OCI-LY7 (cell line): ENCODE data around the gene TUG1. TPM values are rescaled to one million over a fixed set of nuclear protein-coding genes. Genes with fewer than 3 reads are reported as not detected.

Experiments
- BruUV-seq: library from RNA; stranded (reverse); fragments of 400-500 nt; replicated peaks from 2 replicates; lab custom pipeline; 2021; lab: Mats Ljungman, UMichigan
- CTCF ChIA-PET: fragments of 300-600 bp; sonication (Branson Sonifier 250); formaldehyde crosslinking; loops from one replicate; lab custom pipeline; 2022; ENCODE audit warnings: antibody characterized with exemption; ENCODE audit not compliant: unreplicated experiment; lab: Charles Lee
- POLR2A ChIA-PET: fragments of 300-600 bp; sonication (Branson Sonifier 250); formaldehyde crosslinking; loops from one replicate; lab custom pipeline; 2022; ENCODE audit warnings: antibody characterized with exemption; lab: Charles Lee
- DNase-seq: peaks from one replicate; pipeline ENCODE4 v3.0.0-alpha.2; 2015; ENCODE audit warnings: low spot score
- H2AFZ ChIP-seq: fragments of 200-600 bp; sonication (generic), shearing (Covaris generic); 2 replicates; pipeline ENCODE4 v1.6.1; 2014; ENCODE audit warnings: mild to moderate bottlenecking, antibody characterized with exemption, low read length, moderate library complexity
- H3K27ac ChIP-seq: fragments of 200-600 bp; sonication (generic); 2 replicates; pipeline ENCODE4 v1.5.1; 2014; ENCODE audit warnings: mixed run types, low read depth, mild to moderate bottlenecking, moderate library complexity, low read length, inconsistent platforms; ENCODE audit not compliant: poor library complexity, severe bottlenecking
- H3K36me3 ChIP-seq: fragments of 200-600 bp; sonication (generic); 2 replicates; pipeline ENCODE4 v1.6.1; 2014; ENCODE audit warnings: mild to moderate bottlenecking, antibody characterized with exemption, low read length, moderate library complexity, mixed read lengths; ENCODE audit not compliant: insufficient read depth
- H3K4me1 ChIP-seq: fragments of 200-600 bp; sonication (generic); 2 replicates; pipeline ENCODE4 v1.5.1; 2014; ENCODE audit warnings: mild to moderate bottlenecking, low read length; ENCODE audit not compliant: insufficient read depth, poor library complexity, severe bottlenecking
- H3K4me2 ChIP-seq: fragments of 200-600 bp; sonication (generic); 2 replicates; pipeline ENCODE4 v1.6.1; 2014; ENCODE audit warnings: mild to moderate bottlenecking, low read length
- H3K4me3 ChIP-seq: fragments of 200-600 bp; sonication (generic); 2 replicates; pipeline ENCODE4 v1.5.1; 2014; ENCODE audit warnings: mild to moderate bottlenecking, low read depth, low read length; ENCODE audit not compliant: poor library complexity, severe bottlenecking
- H3K79me2 ChIP-seq: fragments of 200-600 bp; sonication (generic); 2 replicates; pipeline ENCODE4 v1.6.1; 2016; ENCODE audit warnings: low read depth, mild to moderate bottlenecking, low read length, moderate library complexity, mixed read lengths; ENCODE audit not compliant: insufficient read depth
- H3K9me2 ChIP-seq: fragments of 200-600 bp; sonication (generic); 2 replicates; pipeline ENCODE4 v1.6.1; 2016; ENCODE audit warnings: mild to moderate bottlenecking, low read length, mixed read lengths; ENCODE audit not compliant: insufficient read depth
- H3K9me3 ChIP-seq: fragments of 200-600 bp; sonication (generic); 2 replicates; pipeline ENCODE4 v1.6.1; 2014; ENCODE audit warnings: mild to moderate bottlenecking, mixed run types, low read length, mixed read lengths
- H4K20me1 ChIP-seq: fragments of 200-600 bp; sonication (generic); 2 replicates; pipeline ENCODE4 v1.6.1; 2014; ENCODE audit warnings: mild to moderate bottlenecking, antibody characterized with exemption, low read length, moderate library complexity, mixed read lengths; ENCODE audit not compliant: insufficient read depth
- CTCF ChIP-seq: fragments of 200-600 bp; sonication (generic); conservative IDR thresholded peaks from 2 replicates; pipeline ENCODE4 v1.5.1; 2014; ENCODE audit warnings: mild to moderate bottlenecking, antibody characterized with exemption, low read length, moderate library complexity, mixed read lengths
- EZH2phosphoT487 ChIP-seq: fragments of 200-600 bp; sonication (generic); IDR thresholded peaks from 2 replicates; pipeline ENCODE4 v1.6.1; 2018; ENCODE audit warnings: low read depth, borderline replicate concordance, mild to moderate bottlenecking, mixed run types, antibody characterized with exemption, low read length, moderate library complexity, mixed read lengths
- intact Hi-C: fragments of 100-400 bp; cut with micrococcal nuclease; formaldehyde crosslinking; loops from one replicate; pipeline ENCODE4 v1.10.0; 2022; ENCODE audit not compliant: unreplicated experiment
- total RNA-seq, 2 experiments: library from RNA; depleted of rRNA in 1 of 2; stranded (reverse); fragments of >200 nt in 1 of 2; shearing (Covaris generic) in 1 of 2; gene quantifications; 2 replicates each; pipeline ENCODE4 v1.2.3, GENCODE V29; 2014 to 2022

Gene TUG1
- total RNA-seq, 2 experiments from 2014 or later = 70.3 to 109 TPM

- peaks cover 21% of the 10 kb centered on the region; the same call in 1 of the 2 replicates for H3K79me2 ChIP-seq
- ChIA-PET POLR2A (no interaction called here), CTCF (no interaction called here)
- no peaks in the 10 kb centered on the region for H3K9me2 ChIP-seq
- H3K36me3 ChIP-seq = peaks cover 51% of the 10 kb centered on the region
- peaks cover 6% of the 10 kb centered on the region; the same call in 1 of the 2 replicates for H4K20me1 ChIP-seq
- H3K27ac ChIP-seq = no peak overlapping the region
- intact Hi-C loops = no loop called here
- TF ChIP-seq EZH2phosphoT487 (no peak), CTCF (no peak)
- H2AFZ ChIP-seq = no peak overlapping the region
- H3K4me3 ChIP-seq = no peak overlapping the region
- BruUV-seq = TSS peak; percentile 5
- no peaks in the 10 kb centered on the region for H3K4me1 ChIP-seq
- no peak for DNase-seq
- no peaks in the 10 kb centered on the region; the same call in 1 of the 2 replicates for H3K9me3 ChIP-seq
- H3K4me2 ChIP-seq = no peak overlapping the region
These were observed 9.4 kb downstream of the TUG1 start for GRCh38 chr22:30978304-30978962.

- Histone ChIP-seq H3K79me2 (peaks cover 9% of the 10 kb centered on the region; the same call in 1 of the 2 replicates), H3K9me3 (no peaks in the 10 kb centered on the region; the same call in 1 of the 2 replicates), H3K27ac (no peak overlapping the region), H3K4me3 (no peak overlapping the region), H4K20me1 (peaks cover 6% of the 10 kb centered on the region; the same call in 1 of the 2 replicates), H3K36me3 (peaks cover 36% of the 10 kb centered on the region), H3K4me2 (no peak overlapping the region), H3K4me1 (no peaks in the 10 kb centered on the region), H3K9me2 (no peaks in the 10 kb centered on the region), H2AFZ (no peak overlapping the region)
- BruUV-seq = no TSS peak
- ChIA-PET CTCF (no interaction called here), POLR2A (no interaction called here)
- intact Hi-C loops = no loop called here
- TF ChIP-seq CTCF (no peak), EZH2phosphoT487 (no peak)
- DNase-seq = no peak
These were observed 10.9 kb downstream of the TUG1 start for GRCh38 chr22:30979932-30980331.

GRCh38 chr22:30982512-30982911 lies 13.4 kb downstream of the TUG1 start:
- CTCF ChIA-PET = no interaction called here
- POLR2A ChIA-PET = interaction anchor here (1.3 kb wide), 1 partner anchor 13 kb away, joined by 4 read pairs; the partner anchor contains the start of genes MORC2 and TUG1
- H3K4me2 ChIP-seq = no peak overlapping the region

More at GRCh38 chr22:30982512-30982911, 13.4 kb downstream of the TUG1 start:
- no peaks in the 10 kb centered on the region; the same call in 1 of the 2 replicates for H3K79me2 ChIP-seq
- H2AFZ ChIP-seq = no peak overlapping the region
- H3K9me3 ChIP-seq = no peaks in the 10 kb centered on the region
- H3K36me3 ChIP-seq = 0 out of 2 replicates have a peak, but pooled peaks cover 10% of the 10 kb centered on the region
- BruUV-seq = no TSS peak
- intact Hi-C loops = no loop called here
- no peaks in the 10 kb centered on the region for H3K9me2 ChIP-seq
- no peak overlapping the region for H3K4me3 ChIP-seq
- no peak overlapping the region for H3K27ac ChIP-seq
- DNase-seq = no peak
- no peaks in the 10 kb centered on the region; the same call in 1 of the 2 replicates for H4K20me1 ChIP-seq
- H3K4me1 ChIP-seq = no peaks in the 10 kb centered on the region
- no peak for TF ChIP-seq EZH2phosphoT487
- no peak for TF ChIP-seq CTCF
